Loucy (cell line): ENCODE data around the gene CENPP.

Experiments used
- H2AFZ ChIP-seq: fragments of 200-600 bp; sonication (generic); 2 replicates; pipeline ENCODE4 v1.6.0; 2016; ENCODE audit warnings: antibody characterized with exemption, mild to moderate bottlenecking, low read length, moderate library complexity
- H3F3A ChIP-seq: fragments of 200-600 bp; 2 replicates; pipeline ENCODE4 v1.6.0; 2016; ENCODE audit warnings: antibody characterized with exemption, low read depth, mild to moderate bottlenecking
- H3K27me3 ChIP-seq: fragments of 200-600 bp; sonication (generic); 2 replicates; pipeline ENCODE4 v1.6.1; 2014; ENCODE audit warnings: low read length, mild to moderate bottlenecking; ENCODE audit not compliant: insufficient read depth, poor library complexity, severe bottlenecking
- H3K36me3 ChIP-seq: fragments of 200-600 bp; sonication (generic); 2 replicates; pipeline ENCODE4 v1.6.1; 2016; ENCODE audit warnings: low read length; ENCODE audit not compliant: insufficient read depth
- H3K4me1 ChIP-seq: fragments of 200-600 bp; sonication (generic); 2 replicates; pipeline ENCODE4 v1.5.1; 2014; ENCODE audit warnings: low read length, mild to moderate bottlenecking; ENCODE audit not compliant: insufficient read depth, poor library complexity, severe bottlenecking
- H3K4me2 ChIP-seq: fragments of 200-600 bp; sonication (generic); 2 replicates; pipeline ENCODE4 v1.6.0; 2014; ENCODE audit warnings: antibody characterized with exemption, low read length, low read depth, mild to moderate bottlenecking; ENCODE audit not compliant: poor library complexity, severe bottlenecking
- H3K4me3 ChIP-seq: fragments of 200-600 bp; sonication (generic); 2 replicates; pipeline ENCODE4 v1.5.1; 2014; ENCODE audit warnings: low read length, mild to moderate bottlenecking, mixed read lengths; ENCODE audit not compliant: poor library complexity, severe bottlenecking
- H3K79me2 ChIP-seq: fragments of 200-600 bp; sonication (generic); 2 replicates; pipeline ENCODE4 v1.6.1; 2014; ENCODE audit warnings: low read length; ENCODE audit not compliant: insufficient read depth
- H3K9ac ChIP-seq: fragments of 200-600 bp; sonication (generic); 2 replicates; pipeline ENCODE4 v1.6.0; 2014; ENCODE audit warnings: mild to moderate bottlenecking, low read depth, low read length, moderate library complexity; ENCODE audit not compliant: poor library complexity, severe bottlenecking
- H3K9me2 ChIP-seq: fragments of 200-600 bp; sonication (generic); replicated peaks from 2 replicates; pipeline ENCODE4 v1.6.1; 2016; ENCODE audit warnings: low read depth, low read length, mixed read lengths
- H3K9me3 ChIP-seq: fragments of 200-600 bp; sonication (generic); 2 replicates; pipeline ENCODE4 v1.6.1; 2014; ENCODE audit warnings: mild to moderate bottlenecking, antibody characterized with exemption, low read length, low read depth; ENCODE audit not compliant: insufficient read depth
- H4K20me1 ChIP-seq: fragments of 200-600 bp; sonication (generic); 2 replicates; pipeline ENCODE4 v1.6.0; 2014; ENCODE audit warnings: antibody characterized with exemption, low read length, mild to moderate bottlenecking; ENCODE audit not compliant: insufficient read depth, poor library complexity, severe bottlenecking
- CTCF ChIP-seq: fragments of 200-600 bp; sonication (generic); conservative IDR thresholded peaks from 2 replicates; pipeline ENCODE4 v1.5.1; 2014; ENCODE audit warnings: mild to moderate bottlenecking, antibody characterized with exemption, low read length
- EZH2phosphoT487 ChIP-seq: fragments of 200-600 bp; IDR thresholded peaks from 2 replicates; pipeline ENCODE4 v1.6.1; 2018; ENCODE audit warnings: antibody characterized with exemption, mild to moderate bottlenecking, moderate library complexity, borderline replicate concordance

The CENPP gene

GRCh38 chr9:92561374-92562330 lies 235.9 kb downstream of the CENPP start:
- H4K20me1 ChIP-seq, result no peaks in the 10 kb centered on the region
- no peak overlapping the region for H3K4me3 ChIP-seq
- no peaks in the 10 kb centered on the region; the same call in 1 of the 2 replicates for H3K9me3 ChIP-seq
- H3K9me2 ChIP-seq, result no peaks in the 10 kb centered on the region
- no peak overlapping the region for H3K9ac ChIP-seq
- no peaks in the 10 kb centered on the region for H3K79me2 ChIP-seq
- TF ChIP-seq CTCF (no peak), EZH2phosphoT487 (no peak)
- no peak overlapping the region for H2AFZ ChIP-seq
- no peaks in the 10 kb centered on the region for H3F3A ChIP-seq
- no peaks in the 10 kb centered on the region for H3K36me3 ChIP-seq
- peak overlapping the region; percentile 33 for H3K4me2 ChIP-seq
- peaks cover 40% of the 10 kb centered on the region for H3K4me1 ChIP-seq
- H3K27me3 ChIP-seq, result no peaks in the 10 kb centered on the region

GRCh38 chr9:92562461-92562967 lies 236.8 kb downstream of the CENPP start:
- Histone ChIP-seq H3K9ac (no peak overlapping the region), H4K20me1 (no peaks in the 10 kb centered on the region), H3K79me2 (no peaks in the 10 kb centered on the region), H3K9me2 (no peaks in the 10 kb centered on the region), H3K27me3 (no peaks in the 10 kb centered on the region), H3K9me3 (no peaks in the 10 kb centered on the region; the same call in 1 of the 2 replicates), H3K4me3 (no peak overlapping the region), H3K4me2 (no peak overlapping the region), H2AFZ (no peak overlapping the region), H3F3A (no peaks in the 10 kb centered on the region), H3K36me3 (no peaks in the 10 kb centered on the region), H3K4me1 (peaks cover 40% of the 10 kb centered on the region)
- no peak for TF ChIP-seq EZH2phosphoT487
- TF ChIP-seq CTCF, result no peak

GRCh38 chr9:92563116-92564100 lies 237.7 kb downstream of the CENPP start:
- no peak overlapping the region for H2AFZ ChIP-seq
- no peak overlapping the region for H3K4me3 ChIP-seq
- H3K9ac ChIP-seq, result no peak overlapping the region
- H4K20me1 ChIP-seq, result no peaks in the 10 kb centered on the region
- peaks cover 7% of the 10 kb centered on the region; the same call in 1 of the 2 replicates for H3K9me3 ChIP-seq
- H3K9me2 ChIP-seq, result no peaks in the 10 kb centered on the region
- H3K36me3 ChIP-seq, result no peaks in the 10 kb centered on the region
- H3K4me1 ChIP-seq, result peaks cover 40% of the 10 kb centered on the region
- TF ChIP-seq EZH2phosphoT487 (no peak), CTCF (no peak)
- H3K79me2 ChIP-seq, result no peaks in the 10 kb centered on the region
- H3F3A ChIP-seq, result no peaks in the 10 kb centered on the region
- H3K27me3 ChIP-seq, result no peaks in the 10 kb centered on the region
- peak overlapping the region; percentile 9 for H3K4me2 ChIP-seq
